Measurements from ENCODE around the gene C1QB. TPM values are rescaled to one million over a fixed set of nuclear protein-coding genes. Genes with fewer than 3 reads are reported as not detected.
"Not testable (repeated sequence)": the region's sequence is repeated elsewhere in the genome, so short reads cannot be mapped to it uniquely, and the experiment has no call there.

Gene C1QB
- total RNA-seq, 4 donors from 2014 or later: 252 to 592 (median 411) TPM

DNA sequence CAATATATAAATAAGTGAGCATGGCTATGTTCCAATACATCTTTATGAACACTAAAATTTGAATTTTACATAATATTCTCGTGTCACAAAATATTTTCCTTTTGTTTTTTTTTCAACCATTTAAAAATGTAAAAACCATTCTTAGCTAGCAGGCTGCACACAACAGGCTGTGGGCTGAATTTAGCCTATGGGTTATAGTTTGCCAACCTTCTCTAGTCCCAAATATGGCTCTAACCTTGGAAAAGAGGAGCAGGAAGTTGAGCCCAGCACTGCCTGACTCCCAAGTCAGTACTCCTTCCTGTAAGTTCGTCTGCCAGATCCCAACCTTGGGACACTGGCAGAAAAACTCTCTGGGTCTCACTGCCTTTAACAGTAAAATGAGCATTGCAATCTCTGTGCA, 13.4 kb downstream of the C1QB start:
- Histone ChIP-seq H3K9me3 (no peaks in the 10 kb centered on the region), H3K27ac (no peak overlapping the region), H3K27me3 (peaks cover 0 to 18% of the 10 kb centered on the region in 2 donors), H3K36me3 (no peaks in the 10 kb centered on the region), H3K4me1 (no peaks in the 10 kb centered on the region), H3K4me3 (no peak overlapping the region)
- DNase-seq (ENCODE audit: low spot score in 2 of 2): no peak
- no peak for TF ChIP-seq CTCF (IDR thresholded peaks at IDR 0.05)
- TF ChIP-seq EP300 (IDR thresholded peaks at IDR 0.05): no peak
- TF ChIP-seq POLR2A (IDR thresholded peaks at IDR 0.05): no peak
- 58 to 70% methylated on average over 2 of the region's 2 CpGs for WGBS, 2 donors

DNA sequence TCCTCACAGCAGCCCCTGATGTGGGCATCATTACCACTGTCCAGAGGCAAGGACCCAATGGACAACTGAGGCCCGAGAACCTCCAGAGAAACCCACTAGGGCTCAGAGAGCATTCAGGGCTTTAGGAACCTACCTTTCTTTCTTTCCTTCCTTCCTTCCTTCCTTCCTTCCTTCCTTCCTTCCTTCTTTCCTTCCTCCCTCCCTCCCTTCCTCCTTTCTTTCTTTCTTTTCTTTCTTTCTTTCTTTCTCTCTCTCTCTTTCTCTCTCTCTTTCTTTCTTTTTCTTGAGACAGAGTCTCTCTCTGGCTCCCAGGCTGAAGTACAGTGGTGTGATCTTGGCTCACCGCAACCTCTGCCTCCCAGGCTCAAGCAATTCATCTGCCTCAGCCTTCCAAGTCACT, 15.8 kb downstream of the C1QB start:
- not testable (repeated sequence) for DNase-seq (ENCODE audit: low spot score in 2 of 2); H3K36me3 ChIP-seq; H3K4me1 ChIP-seq; H3K9me3 ChIP-seq; H3K27ac ChIP-seq; H3K4me3 ChIP-seq
- WGBS, 2 donors: 79 to 92% methylated on average over 2 of the region's 2 CpGs
- peaks cover 0 to 36% of the 10 kb centered on the region in 2 donors for H3K27me3 ChIP-seq

- no peak overlapping the region for H3K4me3 ChIP-seq
- TF ChIP-seq POLR2A (IDR thresholded peaks at IDR 0.05) (no peak), EP300 (IDR thresholded peaks at IDR 0.05) (no peak), CTCF (IDR thresholded peaks at IDR 0.05) (no peak)
- no peaks in the 10 kb centered on the region for H3K9me3 ChIP-seq
- H3K27ac ChIP-seq: no peak overlapping the region
- 38 to 49% methylated on average over 12 of the region's 12 CpGs for WGBS, 2 donors
- peaks cover 0 to 39% of the 10 kb centered on the region in 2 donors for H3K27me3 ChIP-seq
- peaks cover 0 to 5% (median 0%) of the 10 kb centered on the region in 4 donors for H3K4me1 ChIP-seq
- H3K36me3 ChIP-seq: no peaks in the 10 kb centered on the region
- no peak for DNase-seq (ENCODE audit: low spot score in 2 of 2)
Measured at GRCh38 chr1:22670352-22670975, 17.4 kb downstream of the C1QB start.

DNA sequence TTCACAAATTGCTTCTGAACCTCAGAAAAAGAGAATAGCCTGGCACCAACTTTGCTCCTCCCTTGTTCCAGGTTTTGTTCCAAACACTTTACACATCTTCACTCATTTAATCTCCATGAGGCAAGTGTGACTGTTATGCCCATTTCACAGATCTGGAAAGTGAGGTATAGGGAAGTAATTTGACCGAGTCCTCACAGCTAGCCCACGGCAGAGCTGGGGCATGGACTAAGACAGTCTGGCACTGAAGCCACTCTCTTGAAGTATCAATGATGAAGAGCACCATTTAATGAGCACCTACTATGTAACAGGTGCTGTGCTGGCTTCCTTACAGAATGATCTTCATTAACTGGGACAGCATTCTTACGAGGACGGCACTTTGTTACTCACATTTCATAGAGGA, 19.0 kb downstream of the C1QB start:
- no peak overlapping the region for H3K4me3 ChIP-seq
- peaks cover 0 to 16% (median 1%) of the 10 kb centered on the region in 4 donors for H3K4me1 ChIP-seq
- WGBS, 2 donors: 89 to 90% methylated on average over 4 of the region's 4 CpGs
- TF ChIP-seq EP300 (IDR thresholded peaks at IDR 0.05): no peak
- TF ChIP-seq POLR2A (IDR thresholded peaks at IDR 0.05): no peak
- TF ChIP-seq CTCF (IDR thresholded peaks at IDR 0.05): no peak
- peaks cover 0 to 39% of the 10 kb centered on the region in 2 donors for H3K27me3 ChIP-seq
- DNase-seq (ENCODE audit: low spot score in 2 of 2): no peak
- no peaks in the 10 kb centered on the region for H3K36me3 ChIP-seq
- H3K27ac ChIP-seq: no peak overlapping the region
- no peaks in the 10 kb centered on the region for H3K9me3 ChIP-seq

GRCh38 chr1:22673486-22674409, 20.7 kb downstream of the C1QB start:
- Histone ChIP-seq H3K27ac (no peak overlapping the region), H3K36me3 (no peaks in the 10 kb centered on the region), H3K9me3 (no peaks in the 10 kb centered on the region), H3K27me3 (peaks cover 0 to 44% of the 10 kb centered on the region in 2 donors), H3K4me3 (no peak overlapping the region), H3K4me1 (peaks cover 0 to 24% (median 4%) of the 10 kb centered on the region in 4 donors)
- DNase-seq (ENCODE audit: low spot score in 2 of 2): peak; percentile 26 to 60
- WGBS, 2 donors: 9 to 18% methylated on average over 16 to 17 of the region's 17 CpGs
- TF ChIP-seq EP300 (IDR thresholded peaks at IDR 0.05): no peak
- peak; percentile 37 to 61 (median 44) for TF ChIP-seq CTCF (IDR thresholded peaks at IDR 0.05)
